ENCODE measurements around the gene CDK14. TPM values are rescaled to one million over a fixed set of nuclear protein-coding genes. Genes with fewer than 3 reads are reported as not detected.

The CDK14 gene
- polyA plus RNA-seq, 1 donor from 2014 or later = 25.1 TPM

DNA sequence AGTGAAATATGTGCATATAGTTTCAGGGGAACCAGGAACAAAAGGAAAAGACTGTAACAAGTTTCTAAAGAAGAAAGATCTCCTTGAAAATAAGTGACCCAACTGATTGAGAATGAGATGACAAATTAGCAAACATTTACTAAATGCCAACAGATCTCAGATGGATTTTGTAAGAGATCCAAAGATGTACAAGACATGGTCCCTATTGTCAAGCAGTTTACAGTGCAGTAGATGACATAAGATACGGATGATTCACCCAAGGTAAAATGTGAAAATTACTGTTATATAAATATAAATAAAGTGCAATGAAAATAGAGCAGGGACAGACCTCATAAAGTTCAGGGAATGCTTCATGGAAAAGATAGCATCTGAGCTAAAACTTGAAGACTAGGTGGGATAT is 546.6 kb downstream of the CDK14 start:
- Histone ChIP-seq H3K9ac (ENCODE audit: low read length) (no peak overlapping the region), H3K9me2 (ENCODE audit: insufficient read depth, low read length) (no peaks in the 10 kb centered on the region), H2AFZ (ENCODE audit: low read depth, low read length) (no peak overlapping the region), H3K9me3 (ENCODE audit: low read length) (peaks cover 3% of the 10 kb centered on the region), H3K27me3 (ENCODE audit: insufficient read depth, low read depth, low read length) (no peaks in the 10 kb centered on the region), H3K4me2 (ENCODE audit: low read length) (no peak overlapping the region), H4K20me1 (ENCODE audit: insufficient read depth) (no peaks in the 10 kb centered on the region), H3K27ac (ENCODE audit: low read length) (no peak overlapping the region), H3K36me3 (ENCODE audit: insufficient read depth, low read length) (no peaks in the 10 kb centered on the region), H3K79me2 (replicated peaks; ENCODE audit: insufficient read depth, low read length) (no peaks in the 10 kb centered on the region), H3F3A (ENCODE audit: insufficient read depth, low read length, poor library complexity, severe bottlenecking) (no peaks in the 10 kb centered on the region), H3K4me3 (ENCODE audit: low read length) (no peak overlapping the region)
- TF ChIP-seq MXI1 (conservative IDR thresholded peaks at IDR 0.05; ENCODE audit: poor library complexity, severe bottlenecking) (no peak), TAF1 (IDR thresholded peaks at IDR 0.05; ENCODE audit: low read depth) (no peak), RAD21 (conservative IDR thresholded peaks at IDR 0.05) (no peak), EZH2 (IDR thresholded peaks at IDR 0.05; ENCODE audit: borderline replicate concordance, insufficient read depth, low read length, poor library complexity, severe bottlenecking) (no peak), EP300 (conservative IDR thresholded peaks at IDR 0.05; ENCODE audit: poor library complexity, severe bottlenecking) (no peak), POLR2AphosphoS5 (IDR thresholded peaks at IDR 0.05) (no peak), SMC3 (conservative IDR thresholded peaks at IDR 0.05; ENCODE audit: poor library complexity) (no peak)
- TF ChIP-seq, protein P1, sequence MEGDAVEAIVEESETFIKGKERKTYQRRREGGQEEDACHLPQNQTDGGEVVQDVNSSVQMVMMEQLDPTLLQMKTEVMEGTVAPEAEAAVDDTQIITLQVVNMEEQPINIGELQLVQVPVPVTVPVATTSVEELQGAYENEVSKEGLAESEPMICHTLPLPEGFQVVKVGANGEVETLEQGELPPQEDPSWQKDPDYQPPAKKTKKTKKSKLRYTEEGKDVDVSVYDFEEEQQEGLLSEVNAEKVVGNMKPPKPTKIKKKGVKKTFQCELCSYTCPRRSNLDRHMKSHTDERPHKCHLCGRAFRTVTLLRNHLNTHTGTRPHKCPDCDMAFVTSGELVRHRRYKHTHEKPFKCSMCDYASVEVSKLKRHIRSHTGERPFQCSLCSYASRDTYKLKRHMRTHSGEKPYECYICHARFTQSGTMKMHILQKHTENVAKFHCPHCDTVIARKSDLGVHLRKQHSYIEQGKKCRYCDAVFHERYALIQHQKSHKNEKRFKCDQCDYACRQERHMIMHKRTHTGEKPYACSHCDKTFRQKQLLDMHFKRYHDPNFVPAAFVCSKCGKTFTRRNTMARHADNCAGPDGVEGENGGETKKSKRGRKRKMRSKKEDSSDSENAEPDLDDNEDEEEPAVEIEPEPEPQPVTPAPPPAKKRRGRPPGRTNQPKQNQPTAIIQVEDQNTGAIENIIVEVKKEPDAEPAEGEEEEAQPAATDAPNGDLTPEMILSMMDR (IDR thresholded peaks at IDR 0.05; ENCODE audit: poor library complexity, severe bottlenecking) = no peak
- TF ChIP-seq, protein P2, sequence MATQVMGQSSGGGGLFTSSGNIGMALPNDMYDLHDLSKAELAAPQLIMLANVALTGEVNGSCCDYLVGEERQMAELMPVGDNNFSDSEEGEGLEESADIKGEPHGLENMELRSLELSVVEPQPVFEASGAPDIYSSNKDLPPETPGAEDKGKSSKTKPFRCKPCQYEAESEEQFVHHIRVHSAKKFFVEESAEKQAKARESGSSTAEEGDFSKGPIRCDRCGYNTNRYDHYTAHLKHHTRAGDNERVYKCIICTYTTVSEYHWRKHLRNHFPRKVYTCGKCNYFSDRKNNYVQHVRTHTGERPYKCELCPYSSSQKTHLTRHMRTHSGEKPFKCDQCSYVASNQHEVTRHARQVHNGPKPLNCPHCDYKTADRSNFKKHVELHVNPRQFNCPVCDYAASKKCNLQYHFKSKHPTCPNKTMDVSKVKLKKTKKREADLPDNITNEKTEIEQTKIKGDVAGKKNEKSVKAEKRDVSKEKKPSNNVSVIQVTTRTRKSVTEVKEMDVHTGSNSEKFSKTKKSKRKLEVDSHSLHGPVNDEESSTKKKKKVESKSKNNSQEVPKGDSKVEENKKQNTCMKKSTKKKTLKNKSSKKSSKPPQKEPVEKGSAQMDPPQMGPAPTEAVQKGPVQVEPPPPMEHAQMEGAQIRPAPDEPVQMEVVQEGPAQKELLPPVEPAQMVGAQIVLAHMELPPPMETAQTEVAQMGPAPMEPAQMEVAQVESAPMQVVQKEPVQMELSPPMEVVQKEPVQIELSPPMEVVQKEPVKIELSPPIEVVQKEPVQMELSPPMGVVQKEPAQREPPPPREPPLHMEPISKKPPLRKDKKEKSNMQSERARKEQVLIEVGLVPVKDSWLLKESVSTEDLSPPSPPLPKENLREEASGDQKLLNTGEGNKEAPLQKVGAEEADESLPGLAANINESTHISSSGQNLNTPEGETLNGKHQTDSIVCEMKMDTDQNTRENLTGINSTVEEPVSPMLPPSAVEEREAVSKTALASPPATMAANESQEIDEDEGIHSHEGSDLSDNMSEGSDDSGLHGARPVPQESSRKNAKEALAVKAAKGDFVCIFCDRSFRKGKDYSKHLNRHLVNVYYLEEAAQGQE (IDR thresholded peaks at IDR 0.05; ENCODE audit: borderline replicate concordance) = no peak

DNA sequence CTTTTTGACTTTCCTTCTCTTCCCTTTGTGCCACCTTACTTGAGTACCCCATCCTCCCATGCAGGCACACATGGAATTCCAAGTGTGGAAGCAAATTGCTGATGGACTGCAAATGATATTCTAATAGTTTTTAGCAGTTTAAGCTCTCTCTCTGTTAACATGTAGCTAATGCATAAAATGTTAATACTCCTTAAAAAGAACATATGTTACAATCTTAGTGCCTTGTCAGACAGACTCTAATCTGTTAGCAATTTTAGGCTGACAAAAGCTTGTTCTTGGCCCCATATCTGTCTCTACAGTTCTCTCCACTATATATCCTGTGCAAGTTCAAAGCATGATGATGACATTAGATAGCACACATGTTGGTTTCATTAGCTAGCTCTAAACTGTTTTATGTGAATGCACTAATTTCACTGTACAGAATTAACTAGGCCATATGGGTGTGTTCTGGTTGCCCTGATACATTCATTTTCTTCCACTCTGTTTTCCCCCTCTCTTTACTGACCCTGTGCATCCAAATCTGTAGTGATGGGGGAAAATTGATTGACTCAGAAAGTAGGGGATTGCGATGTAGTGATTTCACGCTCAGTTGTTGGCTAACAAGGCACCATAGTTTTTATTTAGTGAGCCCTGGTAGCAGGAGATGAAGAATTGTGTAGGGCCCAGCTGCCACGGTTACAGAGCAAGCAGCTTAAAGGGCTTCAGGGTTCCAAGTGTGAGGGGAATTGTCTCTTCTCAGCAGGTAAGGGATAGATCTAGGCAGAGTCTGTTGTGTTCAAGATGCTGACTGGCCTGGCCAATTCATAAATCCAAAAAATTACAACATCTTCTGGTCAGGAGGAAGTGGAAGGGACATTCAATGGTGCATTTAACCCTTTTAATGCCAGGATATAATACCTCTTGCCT is 553.5 kb downstream of the CDK14 start:
- H3K79me2 ChIP-seq (replicated peaks; ENCODE audit: insufficient read depth, low read length) = no peaks in the 10 kb centered on the region
- H4K20me1 ChIP-seq (ENCODE audit: insufficient read depth) = no peaks in the 10 kb centered on the region
- no peaks in the 10 kb centered on the region for H3F3A ChIP-seq (ENCODE audit: insufficient read depth, low read length, poor library complexity, severe bottlenecking)
- no peaks in the 10 kb centered on the region for H3K36me3 ChIP-seq (ENCODE audit: insufficient read depth, low read length)
- H3K27ac ChIP-seq (ENCODE audit: low read length) = no peak overlapping the region
- no peak overlapping the region for H3K4me3 ChIP-seq (ENCODE audit: low read length)
- H3K27me3 ChIP-seq (ENCODE audit: insufficient read depth, low read depth, low read length) = no peaks in the 10 kb centered on the region
- no peak overlapping the region for H2AFZ ChIP-seq (ENCODE audit: low read depth, low read length)
- no peaks in the 10 kb centered on the region for H3K9me3 ChIP-seq (ENCODE audit: low read length)
- TF ChIP-seq EP300 (conservative IDR thresholded peaks at IDR 0.05; ENCODE audit: poor library complexity, severe bottlenecking) (no peak), EZH2 (IDR thresholded peaks at IDR 0.05; ENCODE audit: borderline replicate concordance, insufficient read depth, low read length, poor library complexity, severe bottlenecking) (no peak), POLR2AphosphoS5 (IDR thresholded peaks at IDR 0.05) (no peak), MXI1 (conservative IDR thresholded peaks at IDR 0.05; ENCODE audit: poor library complexity, severe bottlenecking) (no peak)
- TF ChIP-seq, protein P2 (IDR thresholded peaks at IDR 0.05; ENCODE audit: borderline replicate concordance) = no peak
- H3K9ac ChIP-seq (ENCODE audit: low read length) = no peak overlapping the region
- H3K9me2 ChIP-seq (ENCODE audit: insufficient read depth, low read length) = no peaks in the 10 kb centered on the region
- no peak overlapping the region for H3K4me2 ChIP-seq (ENCODE audit: low read length)
